ENCODE data around the gene TBC1D3H.
"Not testable (repeated sequence)": the region's sequence is repeated elsewhere in the genome, so short reads cannot be mapped to it uniquely, and the experiment has no call there.

Gene TBC1D3H

DNA sequence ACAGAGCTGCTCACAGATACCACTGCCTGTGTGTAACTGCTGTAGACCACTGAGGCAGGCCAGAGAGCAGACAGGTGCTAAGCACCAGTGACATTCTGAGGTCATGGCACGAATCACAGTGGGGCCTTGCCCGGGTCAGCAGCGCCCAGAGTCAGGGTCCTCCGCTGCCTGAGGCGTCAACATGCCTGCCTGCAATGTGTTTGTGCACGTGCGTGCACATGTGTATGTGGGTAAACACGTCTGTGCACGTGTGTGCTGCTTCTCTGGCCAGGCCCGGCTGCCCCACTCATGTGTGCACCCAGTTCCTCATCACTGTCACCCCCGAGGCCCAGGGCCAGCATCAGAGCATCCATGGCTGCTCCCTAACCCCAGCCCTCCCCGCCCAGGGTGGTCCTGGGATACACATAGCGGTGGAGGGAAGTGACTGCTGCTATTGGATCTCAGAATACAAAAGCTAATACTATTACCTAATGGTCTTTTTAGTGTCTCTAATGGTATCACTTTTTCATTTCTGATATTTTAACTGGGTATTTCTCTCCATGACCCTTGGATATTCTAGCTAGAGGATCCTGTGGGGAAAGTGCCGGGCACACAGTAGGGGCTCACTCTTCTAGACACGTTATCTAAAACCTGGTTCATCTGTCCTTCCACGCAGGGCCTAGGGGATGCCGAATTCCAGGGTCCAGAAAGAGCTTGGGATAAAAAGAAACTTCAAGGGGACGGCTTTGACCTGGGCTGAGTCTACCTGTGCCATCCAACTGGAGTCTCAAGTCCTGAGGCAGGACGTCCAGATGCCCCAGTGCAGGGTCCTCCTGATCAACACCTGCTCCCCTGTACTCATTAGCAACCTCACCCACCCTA, at the start of gene TBC1D3H:
Gene TBC1D3H (minus strand): TSS at position 51 of the 861 bp plus-strand sequence. CDS start 1,540 bp downstream, outside the sequence.
- not testable (repeated sequence) for H3K27me3 ChIP-seq; H3K36me3 ChIP-seq; H3K9me3 ChIP-seq; H3K27ac ChIP-seq; H3K4me1 ChIP-seq (ENCODE audit: control insufficient read depth in 1 of 2, insufficient read depth in 1 of 2, low read depth in 1 of 2, low read length in 1 of 2); H3K4me3 ChIP-seq (ENCODE audit: low read depth in 1 of 2, low read length in 1 of 2)

GRCh38 chr17:36428891-36429290, 40.7 kb upstream of the TBC1D3H start:
- not testable (repeated sequence) for H3K4me1 ChIP-seq (ENCODE audit: control insufficient read depth in 1 of 2, insufficient read depth in 1 of 2, low read depth in 1 of 2, low read length in 1 of 2); H3K27ac ChIP-seq; H3K36me3 ChIP-seq; H3K27me3 ChIP-seq; H3K4me3 ChIP-seq (ENCODE audit: low read depth in 1 of 2, low read length in 1 of 2); H3K9me3 ChIP-seq

DNA sequence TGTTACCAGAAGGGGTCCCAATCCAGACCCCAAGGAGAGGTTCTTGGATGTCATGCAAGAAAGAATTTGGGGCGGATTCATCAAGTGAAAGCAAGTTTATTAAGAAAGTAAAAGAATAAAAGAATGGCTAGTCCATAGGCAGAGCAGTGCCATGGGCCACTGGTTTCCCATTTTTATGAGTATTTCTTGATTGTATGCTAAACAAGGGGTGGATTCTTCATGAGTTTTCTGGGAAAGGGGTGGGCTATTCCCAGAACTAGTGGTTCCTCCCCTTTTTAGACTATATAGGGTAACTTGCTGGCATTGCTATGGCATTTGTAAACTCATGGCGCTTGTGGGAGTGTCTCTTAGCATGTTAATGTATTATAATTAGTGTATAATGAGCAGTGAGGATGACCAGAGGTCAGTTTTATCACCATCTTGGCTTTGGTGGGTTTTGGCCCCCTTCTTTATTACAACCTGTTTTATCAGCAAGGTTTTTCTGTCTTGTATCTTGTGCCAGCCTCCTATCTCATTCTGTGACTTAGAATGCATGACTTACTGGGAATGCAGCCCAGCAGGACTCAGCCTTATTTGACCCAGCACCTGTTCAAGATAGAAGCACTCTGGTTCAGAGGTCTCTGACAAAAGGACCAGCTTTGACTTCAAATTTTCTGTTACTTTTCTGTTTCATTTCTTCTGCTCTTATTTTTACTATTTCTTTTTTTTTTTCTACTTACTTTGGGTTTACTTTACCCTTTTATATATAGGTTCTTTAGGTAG, 27.1 kb upstream of the TBC1D3H start:
- not testable (repeated sequence) for H3K4me3 ChIP-seq (ENCODE audit: low read depth in 1 of 2, low read length in 1 of 2); H3K27me3 ChIP-seq; H3K27ac ChIP-seq; H3K36me3 ChIP-seq; H3K9me3 ChIP-seq; H3K4me1 ChIP-seq (ENCODE audit: control insufficient read depth in 1 of 2, insufficient read depth in 1 of 2, low read depth in 1 of 2, low read length in 1 of 2)

DNA sequence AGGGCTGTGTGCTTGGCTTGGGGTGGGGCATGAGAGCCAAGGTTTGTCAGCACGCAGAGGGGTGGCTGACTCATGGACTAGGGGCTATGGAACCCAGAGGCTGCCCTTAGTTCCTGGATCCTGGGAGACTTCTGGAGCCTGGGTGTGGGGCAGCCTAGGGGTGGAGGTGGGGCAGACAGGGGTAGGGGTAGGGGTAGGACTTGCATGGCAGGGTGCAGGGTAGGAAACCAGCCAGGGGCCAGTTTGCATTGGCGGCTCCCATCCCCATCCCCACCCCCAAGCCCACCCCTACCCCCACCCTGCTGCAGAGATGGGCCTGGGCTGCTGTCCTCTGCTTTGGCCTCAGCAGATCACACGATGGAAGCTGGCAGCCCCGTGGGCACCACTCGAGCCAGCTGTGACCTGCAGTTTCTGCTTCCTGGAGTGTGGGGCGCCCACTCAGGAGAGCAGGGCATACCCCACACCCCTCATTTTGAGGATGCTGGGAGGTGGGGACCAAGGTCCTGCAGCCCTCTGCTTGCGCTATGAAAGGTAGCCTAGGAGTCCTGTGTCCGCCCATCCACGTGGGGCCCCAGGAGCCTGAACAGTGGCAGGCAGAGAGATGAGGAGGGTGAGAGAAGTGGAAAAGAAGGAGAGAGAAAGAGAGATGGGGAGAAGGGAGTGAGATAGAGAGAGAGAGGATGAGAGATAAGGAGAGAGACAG, 2.9 kb upstream of the TBC1D3H start:
- H3K9me3 ChIP-seq; H3K36me3 ChIP-seq; H3K4me1 ChIP-seq (ENCODE audit: control insufficient read depth in 1 of 2, insufficient read depth in 1 of 2, low read depth in 1 of 2, low read length in 1 of 2); H3K27ac ChIP-seq; H3K27me3 ChIP-seq; H3K4me3 ChIP-seq (ENCODE audit: low read depth in 1 of 2, low read length in 1 of 2): not testable (repeated sequence)

DNA sequence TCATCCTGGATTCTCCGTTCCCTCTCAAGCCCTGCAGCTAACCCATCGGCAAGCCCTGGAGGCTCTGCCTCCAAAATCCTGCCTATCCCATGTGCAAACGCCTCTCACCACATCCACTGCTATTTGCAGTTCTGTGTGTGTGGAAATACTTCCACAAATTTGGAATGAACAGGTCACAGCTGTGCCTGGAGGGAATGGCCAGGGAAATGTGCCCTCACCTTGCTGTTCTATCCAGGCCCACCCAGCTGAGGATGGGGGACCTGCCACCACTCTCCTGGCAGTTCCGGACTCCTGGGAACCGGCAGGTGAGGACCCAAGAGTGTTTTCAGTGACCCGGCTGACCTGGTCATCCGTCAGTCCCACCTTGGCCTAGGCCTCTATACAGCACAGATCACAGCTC, 12.3 kb downstream of the TBC1D3H start:
- H3K4me3 ChIP-seq (ENCODE audit: low read depth in 1 of 2, low read length in 1 of 2); H3K36me3 ChIP-seq; H3K4me1 ChIP-seq (ENCODE audit: control insufficient read depth in 1 of 2, insufficient read depth in 1 of 2, low read depth in 1 of 2, low read length in 1 of 2); H3K9me3 ChIP-seq; H3K27ac ChIP-seq; H3K27me3 ChIP-seq: not testable (repeated sequence)

DNA sequence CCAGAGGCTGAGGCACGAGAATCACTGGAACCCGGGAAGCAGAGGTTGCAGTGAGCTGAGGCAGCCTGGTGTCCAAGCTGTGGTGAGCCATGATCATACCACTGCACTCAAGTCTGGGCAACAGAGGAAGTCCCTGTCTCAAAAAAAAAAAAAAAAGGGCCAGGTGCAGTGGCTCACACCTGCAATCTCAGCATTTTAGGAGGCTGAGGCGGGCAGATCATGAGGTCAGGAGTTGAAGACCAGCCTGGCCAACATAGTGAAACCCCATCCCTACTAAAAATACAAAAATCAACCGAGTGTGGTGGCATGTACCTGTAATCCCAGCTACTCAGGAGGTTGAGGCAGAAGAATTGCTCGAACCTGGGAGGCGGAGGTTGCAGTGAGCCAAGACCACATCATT, 25.7 kb downstream of the TBC1D3H start:
- H3K4me1 ChIP-seq (ENCODE audit: control insufficient read depth in 1 of 2, insufficient read depth in 1 of 2, low read depth in 1 of 2, low read length in 1 of 2); H3K27me3 ChIP-seq; H3K27ac ChIP-seq; H3K9me3 ChIP-seq; H3K36me3 ChIP-seq; H3K4me3 ChIP-seq (ENCODE audit: low read depth in 1 of 2, low read length in 1 of 2): not testable (repeated sequence)

All from neutrophil (primary cell).